GM12873 (cell line): ENCODE results near the gene DUXA.

Experiments
- CTCF ChIP-seq: IDR thresholded peaks from 2 replicates; pipeline ENCODE4 v1.5.1; 2012; ENCODE audit warnings: low read depth, mild to moderate bottlenecking, moderate library complexity, low read length, control low read depth; ENCODE audit not compliant: insufficient read depth; ENCODE audit errors: missing control alignments

The DUXA gene

GRCh38 chr19:57167385-57167784 is at the start of gene DUXA:
DUXA (minus strand) TSS chr19:57167485; CDS start chr19:57167443, 42 bp downstream.
- TF ChIP-seq CTCF = no peak

GRCh38 chr19:57212109-57212508 is 44.8 kb upstream of the DUXA start:
- TF ChIP-seq CTCF = no peak

- TF ChIP-seq CTCF = no peak
Observed at GRCh38 chr19:57210381-57210780, 43.1 kb upstream of the DUXA start.

GRCh38 chr19:57202160-57202559 is 34.9 kb upstream of the DUXA start:
- no peak for TF ChIP-seq CTCF

GRCh38 chr19:57192993-57193392 is 25.7 kb upstream of the DUXA start:
- no peak for TF ChIP-seq CTCF

- no peak for TF ChIP-seq CTCF
Observed at GRCh38 chr19:57192077-57192420, 24.8 kb upstream of the DUXA start.

GRCh38 chr19:57191141-57192076 is 24.1 kb upstream of the DUXA start, which contains the start of gene ZNF264:
ZNF264 (plus strand) TSS chr19:57191500; CDS start chr19:57191914, 414 bp downstream.
- peak; percentile 5 for TF ChIP-seq CTCF
